ENCODE measurements around the gene TEC.

TEC gene

GRCh38 chr4:48119646-48120045, 150.0 kb downstream of the TEC start:
- Histone ChIP-seq H3K4me3 (ENCODE audit: low read length) (no peak overlapping the region), H3K9ac (ENCODE audit: low read length) (no peak overlapping the region), H3K9me3 (ENCODE audit: control insufficient read depth, low read length) (no peaks in the 10 kb centered on the region), H3K36me3 (ENCODE audit: control insufficient read depth, insufficient read depth, low read length, severe bottlenecking) (no peaks in the 10 kb centered on the region), H3K27me3 (replicated peaks; ENCODE audit: control insufficient read depth, insufficient read depth, low read length) (peaks cover 4% of the 10 kb centered on the region), H3K4me1 (ENCODE audit: control insufficient read depth, insufficient read depth, low read length) (no peaks in the 10 kb centered on the region)
- DNase-seq (ENCODE audit: low read depth) = no peak

- no peak overlapping the region for H3K4me3 ChIP-seq (ENCODE audit: low read length)
- no peaks in the 10 kb centered on the region for H3K4me1 ChIP-seq (ENCODE audit: control insufficient read depth, insufficient read depth, low read length)
- DNase-seq (ENCODE audit: low read depth) = no peak
- peaks cover 4% of the 10 kb centered on the region for H3K27me3 ChIP-seq (replicated peaks; ENCODE audit: control insufficient read depth, insufficient read depth, low read length)
- no peaks in the 10 kb centered on the region for H3K36me3 ChIP-seq (ENCODE audit: control insufficient read depth, insufficient read depth, low read length, severe bottlenecking)
- no peak overlapping the region for H3K9ac ChIP-seq (ENCODE audit: low read length)
- H3K9me3 ChIP-seq (ENCODE audit: control insufficient read depth, low read length) = no peaks in the 10 kb centered on the region
Observed at GRCh38 chr4:48118081-48118480, 151.6 kb downstream of the TEC start.

- H3K9ac ChIP-seq (ENCODE audit: low read length) = no peak overlapping the region
- H3K36me3 ChIP-seq (ENCODE audit: control insufficient read depth, insufficient read depth, low read length, severe bottlenecking) = no peaks in the 10 kb centered on the region
- H3K4me3 ChIP-seq (ENCODE audit: low read length) = no peak overlapping the region
- no peaks in the 10 kb centered on the region for H3K4me1 ChIP-seq (ENCODE audit: control insufficient read depth, insufficient read depth, low read length)
- no peak for DNase-seq (ENCODE audit: low read depth)
- no peaks in the 10 kb centered on the region for H3K9me3 ChIP-seq (ENCODE audit: control insufficient read depth, low read length)
- peaks cover 4% of the 10 kb centered on the region for H3K27me3 ChIP-seq (replicated peaks; ENCODE audit: control insufficient read depth, insufficient read depth, low read length)
Observed at GRCh38 chr4:48116582-48116981, 153.1 kb downstream of the TEC start.

- no peaks in the 10 kb centered on the region for H3K4me1 ChIP-seq (ENCODE audit: control insufficient read depth, insufficient read depth, low read length)
- peaks cover 4% of the 10 kb centered on the region for H3K27me3 ChIP-seq (replicated peaks; ENCODE audit: control insufficient read depth, insufficient read depth, low read length)
- no peaks in the 10 kb centered on the region for H3K36me3 ChIP-seq (ENCODE audit: control insufficient read depth, insufficient read depth, low read length, severe bottlenecking)
- H3K9ac ChIP-seq (ENCODE audit: low read length) = no peak overlapping the region
- DNase-seq (ENCODE audit: low read depth) = no peak
- H3K4me3 ChIP-seq (ENCODE audit: low read length) = no peak overlapping the region
- H3K9me3 ChIP-seq (ENCODE audit: control insufficient read depth, low read length) = no peaks in the 10 kb centered on the region
Observed at GRCh38 chr4:48114412-48114811, 155.2 kb downstream of the TEC start.

- peak; percentile 40 for DNase-seq (ENCODE audit: low read depth)
- Histone ChIP-seq H3K4me3 (ENCODE audit: low read length) (no peak overlapping the region), H3K9ac (ENCODE audit: low read length) (no peak overlapping the region), H3K9me3 (ENCODE audit: control insufficient read depth, low read length) (no peaks in the 10 kb centered on the region), H3K27me3 (replicated peaks; ENCODE audit: control insufficient read depth, insufficient read depth, low read length) (no peaks in the 10 kb centered on the region), H3K36me3 (ENCODE audit: control insufficient read depth, insufficient read depth, low read length, severe bottlenecking) (no peaks in the 10 kb centered on the region), H3K4me1 (ENCODE audit: control insufficient read depth, insufficient read depth, low read length) (no peaks in the 10 kb centered on the region)
Observed at GRCh38 chr4:48112017-48112667, 157.5 kb downstream of the TEC start.

GRCh38 chr4:48110452-48110978, 159.1 kb downstream of the TEC start:
- H3K9ac ChIP-seq (ENCODE audit: low read length) = no peak overlapping the region
- H3K4me3 ChIP-seq (ENCODE audit: low read length) = no peak overlapping the region
- peak; percentile 64 for DNase-seq (ENCODE audit: low read depth)
- no peaks in the 10 kb centered on the region for H3K9me3 ChIP-seq (ENCODE audit: control insufficient read depth, low read length)
- no peaks in the 10 kb centered on the region for H3K27me3 ChIP-seq (replicated peaks; ENCODE audit: control insufficient read depth, insufficient read depth, low read length)
- no peaks in the 10 kb centered on the region for H3K36me3 ChIP-seq (ENCODE audit: control insufficient read depth, insufficient read depth, low read length, severe bottlenecking)
- no peaks in the 10 kb centered on the region for H3K4me1 ChIP-seq (ENCODE audit: control insufficient read depth, insufficient read depth, low read length)

GRCh38 chr4:48109413-48110263, 160.0 kb downstream of the TEC start:
- Histone ChIP-seq H3K36me3 (ENCODE audit: control insufficient read depth, insufficient read depth, low read length, severe bottlenecking) (no peaks in the 10 kb centered on the region), H3K9me3 (ENCODE audit: control insufficient read depth, low read length) (no peaks in the 10 kb centered on the region), H3K4me1 (ENCODE audit: control insufficient read depth, insufficient read depth, low read length) (no peaks in the 10 kb centered on the region), H3K4me3 (ENCODE audit: low read length) (no peak overlapping the region), H3K9ac (ENCODE audit: low read length) (no peak overlapping the region), H3K27me3 (replicated peaks; ENCODE audit: control insufficient read depth, insufficient read depth, low read length) (no peaks in the 10 kb centered on the region)
- peak; percentile 44 for DNase-seq (ENCODE audit: low read depth)

GRCh38 chr4:48108309-48109073, 161.1 kb downstream of the TEC start:
- Histone ChIP-seq H3K4me1 (ENCODE audit: control insufficient read depth, insufficient read depth, low read length) (no peaks in the 10 kb centered on the region), H3K27me3 (replicated peaks; ENCODE audit: control insufficient read depth, insufficient read depth, low read length) (no peaks in the 10 kb centered on the region), H3K9me3 (ENCODE audit: control insufficient read depth, low read length) (no peaks in the 10 kb centered on the region), H3K4me3 (ENCODE audit: low read length) (no peak overlapping the region), H3K9ac (ENCODE audit: low read length) (no peak overlapping the region), H3K36me3 (ENCODE audit: control insufficient read depth, insufficient read depth, low read length, severe bottlenecking) (no peaks in the 10 kb centered on the region)
- no peak for DNase-seq (ENCODE audit: low read depth)

GRCh38 chr4:48105230-48105629, 164.4 kb downstream of the TEC start:
- Histone ChIP-seq H3K4me3 (ENCODE audit: low read length) (no peak overlapping the region), H3K36me3 (ENCODE audit: control insufficient read depth, insufficient read depth, low read length, severe bottlenecking) (no peaks in the 10 kb centered on the region), H3K9me3 (ENCODE audit: control insufficient read depth, low read length) (no peaks in the 10 kb centered on the region), H3K4me1 (ENCODE audit: control insufficient read depth, insufficient read depth, low read length) (no peaks in the 10 kb centered on the region), H3K27me3 (replicated peaks; ENCODE audit: control insufficient read depth, insufficient read depth, low read length) (no peaks in the 10 kb centered on the region), H3K9ac (ENCODE audit: low read length) (no peak overlapping the region)
- DNase-seq (ENCODE audit: low read depth) = no peak

- no peak for DNase-seq (ENCODE audit: low read depth)
- Histone ChIP-seq H3K4me3 (ENCODE audit: low read length) (no peak overlapping the region), H3K27me3 (replicated peaks; ENCODE audit: control insufficient read depth, insufficient read depth, low read length) (no peaks in the 10 kb centered on the region)
Observed at GRCh38 chr4:48103483-48104139, 166.0 kb downstream of the TEC start.

More at GRCh38 chr4:48103483-48104139, 166.0 kb downstream of the TEC start:
- Histone ChIP-seq H3K36me3 (ENCODE audit: control insufficient read depth, insufficient read depth, low read length, severe bottlenecking) (no peaks in the 10 kb centered on the region), H3K9ac (ENCODE audit: low read length) (no peak overlapping the region), H3K9me3 (ENCODE audit: control insufficient read depth, low read length) (no peaks in the 10 kb centered on the region), H3K4me1 (ENCODE audit: control insufficient read depth, insufficient read depth, low read length) (no peaks in the 10 kb centered on the region)
